Activated naive CD4-positive, alpha-beta T cell treated with anti-CD3 and anti-CD28 coated beads for 36 hours (primary cell): Measurements from ENCODE around the gene MDN1. TPM values are rescaled to one million over a fixed set of nuclear protein-coding genes. Genes with fewer than 3 reads are reported as not detected.

Experiments used
- CTCF ChIA-PET: fragments of 350-600 bp; sonication (Branson Sonifier 250); formaldehyde crosslinking; loops from one replicate; lab custom pipeline; 2021; ENCODE audit warnings: antibody characterized with exemption; lab: Charles Lee
- DNase-seq: peaks from one replicate; pipeline ENCODE4 v3.0.0-alpha.2; 2020
- H3K27ac Mint-ChIP-seq: one replicate; pipeline ENCODE4 v1.8.0; 2021; ENCODE audit warnings: mild to moderate bottlenecking, mixed read lengths
- H3K27me3 Mint-ChIP-seq: one replicate; pipeline ENCODE4 v1.8.0; 2021; ENCODE audit warnings: low read depth, mixed read lengths
- H3K36me3 Mint-ChIP-seq: one replicate; pipeline ENCODE4 v1.8.0; 2021; ENCODE audit warnings: low read depth, mixed read lengths
- H3K4me1 Mint-ChIP-seq: one replicate; pipeline ENCODE4 v1.8.0; 2021; ENCODE audit warnings: low read depth, mixed read lengths
- H3K4me3 Mint-ChIP-seq: one replicate; pipeline ENCODE4 v1.8.0; 2021; ENCODE audit warnings: mild to moderate bottlenecking, moderate library complexity, mixed read lengths
- H3K9me3 Mint-ChIP-seq: one replicate; pipeline ENCODE4 v1.8.0; 2021; ENCODE audit warnings: mixed read lengths
- intact Hi-C: fragments of 100-400 bp; cut with micrococcal nuclease; formaldehyde crosslinking; loops from one replicate; pipeline ENCODE4 v1.15.1; 2023
- total RNA-seq, 2 experiments: library from RNA; stranded (reverse); gene quantifications; one replicate each; pipeline ENCODE4 v1.2.3, GENCODE V29; 2021

The MDN1 gene
- total RNA-seq, 2 experiments from 2014 or later = 42.1 to 52.1 TPM

GRCh38 chr6:89605861-89606260, 213.7 kb downstream of the MDN1 start:
- no peaks in the 10 kb centered on the region for H3K9me3 Mint-ChIP-seq
- H3K4me1 Mint-ChIP-seq = no peaks in the 10 kb centered on the region
- H3K27me3 Mint-ChIP-seq = no peaks in the 10 kb centered on the region
- CTCF ChIA-PET = interaction anchor here (1.2 kb wide), 1 partner anchor 234 kb away, joined by 3 read pairs; no protein-coding TSS in a partner anchor
- no peak overlapping the region for H3K27ac Mint-ChIP-seq
- no peak for DNase-seq
- H3K4me3 Mint-ChIP-seq = no peak overlapping the region
- intact Hi-C loops = no loop called here
- no peaks in the 10 kb centered on the region for H3K36me3 Mint-ChIP-seq

- no peaks in the 10 kb centered on the region for H3K36me3 Mint-ChIP-seq
- DNase-seq = no peak
- H3K27ac Mint-ChIP-seq = no peak overlapping the region
- no peaks in the 10 kb centered on the region for H3K4me1 Mint-ChIP-seq
- CTCF ChIA-PET = interaction anchor here (0.7 kb wide), 1 partner anchor 8 kb away, joined by 4 read pairs; no protein-coding TSS in a partner anchor
- intact Hi-C loops = no loop called here
- H3K9me3 Mint-ChIP-seq = no peaks in the 10 kb centered on the region
- no peak overlapping the region for H3K4me3 Mint-ChIP-seq
- no peaks in the 10 kb centered on the region for H3K27me3 Mint-ChIP-seq
Measured at GRCh38 chr6:89604653-89605052, 214.9 kb downstream of the MDN1 start.

GRCh38 chr6:89602166-89602565, 217.4 kb downstream of the MDN1 start:
- H3K9me3 Mint-ChIP-seq = no peaks in the 10 kb centered on the region
- no peaks in the 10 kb centered on the region for H3K36me3 Mint-ChIP-seq
- no peaks in the 10 kb centered on the region for H3K27me3 Mint-ChIP-seq
- intact Hi-C loops = no loop called here
- H3K27ac Mint-ChIP-seq = no peak overlapping the region
- DNase-seq = no peak
- no peak overlapping the region for H3K4me3 Mint-ChIP-seq
- CTCF ChIA-PET = no interaction called here
- peaks cover 3% of the 10 kb centered on the region for H3K4me1 Mint-ChIP-seq

GRCh38 chr6:89599727-89600126, 219.9 kb downstream of the MDN1 start:
- no peaks in the 10 kb centered on the region for H3K9me3 Mint-ChIP-seq
- no peak for DNase-seq
- intact Hi-C loops = loop anchor here (5.0 kb wide), 1 partner anchor 232 kb away; no protein-coding TSS in a partner anchor
- no peak overlapping the region for H3K27ac Mint-ChIP-seq
- H3K4me3 Mint-ChIP-seq = no peak overlapping the region
- H3K4me1 Mint-ChIP-seq = peaks cover 18% of the 10 kb centered on the region
- H3K36me3 Mint-ChIP-seq = no peaks in the 10 kb centered on the region
- H3K27me3 Mint-ChIP-seq = no peaks in the 10 kb centered on the region
- CTCF ChIA-PET = interaction anchor here (0.6 to 5.0 kb wide), 4 partner anchors 11 to 167 kb away, joined by 3 to 34 read pairs (median 3); no protein-coding TSS in a partner anchor

- Mint-ChIP-seq H3K4me3 (no peak overlapping the region), H3K27ac (no peak overlapping the region), H3K9me3 (no peaks in the 10 kb centered on the region), H3K4me1 (peaks cover 18% of the 10 kb centered on the region), H3K27me3 (no peaks in the 10 kb centered on the region), H3K36me3 (no peaks in the 10 kb centered on the region)
- intact Hi-C loops = loop anchor here (2.0 to 5.0 kb wide), 2 partner anchors 41 to 231 kb away; partner anchors contain the start of gene LYRM2
- DNase-seq = peak; percentile 7
- CTCF ChIA-PET = interaction anchor here (1.8 to 5.0 kb wide), 2 partner anchors 12 to 166 kb away, joined by 5 to 34 read pairs; partner anchors contain the start of gene ANKRD6
Measured at GRCh38 chr6:89597988-89598387, 221.6 kb downstream of the MDN1 start.

- H3K27ac Mint-ChIP-seq = no peak overlapping the region
- intact Hi-C loops = loop anchor here (2.0 to 5.0 kb wide), 2 partner anchors 41 to 230 kb away; partner anchors contain the start of gene LYRM2
- H3K4me1 Mint-ChIP-seq = peaks cover 18% of the 10 kb centered on the region
- no peak for DNase-seq
- H3K27me3 Mint-ChIP-seq = no peaks in the 10 kb centered on the region
- H3K4me3 Mint-ChIP-seq = no peak overlapping the region
- no peaks in the 10 kb centered on the region for H3K36me3 Mint-ChIP-seq
- CTCF ChIA-PET = interaction anchor here (1.8 to 5.0 kb wide), 2 partner anchors 13 to 165 kb away, joined by 6 to 34 read pairs; no protein-coding TSS in a partner anchor
- H3K9me3 Mint-ChIP-seq = no peaks in the 10 kb centered on the region
Measured at GRCh38 chr6:89597372-89597771, 222.2 kb downstream of the MDN1 start.

- Mint-ChIP-seq H3K27ac (peak overlapping the region; percentile 69), H3K9me3 (no peaks in the 10 kb centered on the region), H3K27me3 (no peaks in the 10 kb centered on the region), H3K4me1 (peaks cover 18% of the 10 kb centered on the region), H3K36me3 (no peaks in the 10 kb centered on the region), H3K4me3 (no peak overlapping the region)
- peak; percentile 11 for DNase-seq
- intact Hi-C loops = loop anchor here (1.0 to 5.0 kb wide), 3 partner anchors 42 to 229 kb away; partner anchors contain the start of gene LYRM2
- CTCF ChIA-PET = interaction anchor here (0.6 to 5.0 kb wide), 3 partner anchors 14 to 911 kb away, joined by 3 to 34 read pairs (median 6); no protein-coding TSS in a partner anchor
Measured at GRCh38 chr6:89596484-89596883, 223.1 kb downstream of the MDN1 start.

GRCh38 chr6:89596056-89596455, 223.5 kb downstream of the MDN1 start:
- Mint-ChIP-seq H3K36me3 (no peaks in the 10 kb centered on the region), H3K9me3 (no peaks in the 10 kb centered on the region), H3K4me1 (peaks cover 18% of the 10 kb centered on the region), H3K27ac (peak overlapping the region; percentile 69), H3K4me3 (no peak overlapping the region), H3K27me3 (no peaks in the 10 kb centered on the region)
- CTCF ChIA-PET = interaction anchor here (0.6 to 5.0 kb wide), 3 partner anchors 14 to 911 kb away, joined by 3 to 34 read pairs (median 6); no protein-coding TSS in a partner anchor
- DNase-seq = peak; percentile 44
- intact Hi-C loops = loop anchor here (1.0 to 5.0 kb wide), 3 partner anchors 43 to 229 kb away; partner anchors contain the start of gene LYRM2

Other genes starting within 250 kb of the MDN1 start
- 10 to 100 TPM; 15.8 to 18.3 TPM for gene LYRM2, start 181.0 kb downstream of the MDN1 start, total RNA-seq
- gene CASP8AP2, start 10.1 kb upstream of the MDN1 start, total RNA-seq = 10 to 100 TPM; 27.4 to 30.2 TPM
- gene GJA10, start 74.7 kb upstream of the MDN1 start, total RNA-seq = not detected